HepG2 (cell line): ENCODE measurements around the gene GNG7. TPM values are rescaled to one million over a fixed set of nuclear protein-coding genes. Genes with fewer than 3 reads are reported as not detected.
A peak's percentile ranks its signal among the peaks of the same experiment; 100 is the strongest.

Experiments used
- ATF7 ChIP-seq, 2 experiments: fragments of 450-650 bp in 1 of 2; sonication (generic) in 1 of 2; formaldehyde crosslinking in 1 of 2; IDR thresholded peaks; 2 replicates each; pipeline versions ENCODE4 v1.4.0 to v1.6.1; 2016 to 2020; ENCODE audit warnings: antibody characterized with exemption in 1 of 2, mild to moderate bottlenecking in 1 of 2, missing genetic modification reagents in 1 of 2
- GFI1 ChIP-seq: sonication (generic); formaldehyde crosslinking; IDR thresholded peaks from 2 replicates; pipeline ENCODE4 v1.5.0; 2020; ENCODE audit warnings: missing genetic modification reagents, mild to moderate bottlenecking, borderline replicate concordance
- GTF2F1 ChIP-seq: fragments of 150-350 bp; IDR thresholded peaks from 2 replicates; pipeline ENCODE4 v1.6.1; 2014; ENCODE audit warnings: low read length
- MTF2 ChIP-seq: sonication (generic); formaldehyde crosslinking; IDR thresholded peaks from 2 replicates; pipeline ENCODE4 v1.5.0; 2020; ENCODE audit warnings: missing genetic modification reagents, borderline replicate concordance
- NCOA2 ChIP-seq: sonication (generic); formaldehyde crosslinking; IDR thresholded peaks from 2 replicates; pipeline ENCODE4 v1.8.0; 2022; ENCODE audit warnings: inconsistent platforms
- PHF8 ChIP-seq: sonication (generic); formaldehyde crosslinking; IDR thresholded peaks from 2 replicates; pipeline ENCODE4 v1.5.0; 2020; ENCODE audit warnings: missing genetic modification reagents
- RCOR2 ChIP-seq: IDR thresholded peaks from 2 replicates; pipeline ENCODE4 v1.6.1; 2016; ENCODE audit warnings: missing biosample characterization, missing genetic modification reagents
- SIN3A ChIP-seq: IDR thresholded peaks from 2 replicates; pipeline ENCODE4 v1.6.1; 2011; ENCODE audit warnings: low read depth, mild to moderate bottlenecking, control low read depth, low read length, borderline replicate concordance
- ZBTB1 ChIP-seq: sonication (generic); formaldehyde crosslinking; IDR thresholded peaks from 2 replicates; pipeline ENCODE4 v1.4.0; 2020; ENCODE audit warnings: missing genetic modification reagents, borderline replicate concordance
- ZNF12 ChIP-seq: sonication (generic); formaldehyde crosslinking; IDR thresholded peaks from 2 replicates; pipeline ENCODE4 v1.5.0; 2020; ENCODE audit warnings: missing genetic modification reagents
- ZNF136 ChIP-seq: sonication (generic); formaldehyde crosslinking; IDR thresholded peaks from 2 replicates; pipeline ENCODE4 v1.8.1; 2022; ENCODE audit warnings: low read depth, mild to moderate bottlenecking, moderate library complexity, missing genetic modification reagents
- ZNF230 ChIP-seq: sonication (generic); formaldehyde crosslinking; IDR thresholded peaks from 2 replicates; pipeline ENCODE4 v1.4.0; 2020; ENCODE audit warnings: mild to moderate bottlenecking, missing genetic modification reagents
- ZNF263 ChIP-seq: sonication (generic); formaldehyde crosslinking; IDR thresholded peaks from 2 replicates; pipeline ENCODE4 v1.4.0; 2020; ENCODE audit warnings: missing genetic modification reagents
- ZNF678 ChIP-seq: sonication (generic); formaldehyde crosslinking; IDR thresholded peaks from 2 replicates; pipeline ENCODE4 v1.4.0; 2020; ENCODE audit warnings: mild to moderate bottlenecking, missing genetic modification reagents
- ZNF747 ChIP-seq: sonication (generic); formaldehyde crosslinking; IDR thresholded peaks from 2 replicates; pipeline ENCODE4 v1.8.1; 2023; ENCODE audit warnings: missing genetic modification reagents, mild to moderate bottlenecking, borderline replicate concordance
- polyA plus RNA-seq, 8 experiments: library from polyadenylated mRNA; depleted of rRNA in 3 of 8; stranded (reverse) in 7 of 8; unstranded in 1 of 8; fragments of >200 nt; fragmentation: Illumina TruSeq in 4 of 8; extraction: Trizol in 4 of 8; gene quantifications; 2 replicates each; pipeline versions ENCODE4 v1.2.1 to v1.2.3, GENCODE V29; 2011 to 2016; ENCODE audit warnings: low read depth in 4 of 8, missing spikeins in 1 of 8, mixed read lengths in 1 of 8; ENCODE audit not compliant: insufficient read depth in 1 of 8
- total RNA-seq, 5 experiments: library from RNA; depleted of rRNA; stranded (reverse); fragments of >200 nt; fragmentation: Illumina TruSeq; extraction: Trizol; gene quantifications; 2 replicates each; pipeline ENCODE4 v1.2.3, GENCODE V29; 2016; ENCODE audit warnings: low read depth in 1 of 5
- TF ChIP-seq, protein P1 (sequence below): sonication (generic); formaldehyde crosslinking; IDR thresholded peaks from 2 replicates; pipeline ENCODE4 v1.9.0; 2021; ENCODE audit warnings: mild to moderate bottlenecking, missing genetic modification reagents
- TF ChIP-seq, protein P2 (sequence below): IDR thresholded peaks from 2 replicates; pipeline ENCODE4 v1.6.1; 2016; ENCODE audit warnings: missing compliant biosample characterization, missing genetic modification reagents, borderline replicate concordance
- TF ChIP-seq, protein P3 (sequence below): sonication (generic); formaldehyde crosslinking; IDR thresholded peaks from 2 replicates; pipeline ENCODE4 v1.5.0; 2020; ENCODE audit warnings: mild to moderate bottlenecking, low read depth, missing genetic modification reagents, borderline replicate concordance
- TF ChIP-seq, protein P4 (sequence below): IDR thresholded peaks from 2 replicates; pipeline ENCODE4 v1.6.1; 2016; ENCODE audit warnings: missing compliant biosample characterization, missing genetic modification reagents, borderline replicate concordance

The GNG7 gene
- total and polyA plus RNA-seq, 2 of the 13 experiments (the other 11 are each of a cell fraction or from before 2014, with no cell fraction given) = 1.4 to 3.3 TPM

DNA sequence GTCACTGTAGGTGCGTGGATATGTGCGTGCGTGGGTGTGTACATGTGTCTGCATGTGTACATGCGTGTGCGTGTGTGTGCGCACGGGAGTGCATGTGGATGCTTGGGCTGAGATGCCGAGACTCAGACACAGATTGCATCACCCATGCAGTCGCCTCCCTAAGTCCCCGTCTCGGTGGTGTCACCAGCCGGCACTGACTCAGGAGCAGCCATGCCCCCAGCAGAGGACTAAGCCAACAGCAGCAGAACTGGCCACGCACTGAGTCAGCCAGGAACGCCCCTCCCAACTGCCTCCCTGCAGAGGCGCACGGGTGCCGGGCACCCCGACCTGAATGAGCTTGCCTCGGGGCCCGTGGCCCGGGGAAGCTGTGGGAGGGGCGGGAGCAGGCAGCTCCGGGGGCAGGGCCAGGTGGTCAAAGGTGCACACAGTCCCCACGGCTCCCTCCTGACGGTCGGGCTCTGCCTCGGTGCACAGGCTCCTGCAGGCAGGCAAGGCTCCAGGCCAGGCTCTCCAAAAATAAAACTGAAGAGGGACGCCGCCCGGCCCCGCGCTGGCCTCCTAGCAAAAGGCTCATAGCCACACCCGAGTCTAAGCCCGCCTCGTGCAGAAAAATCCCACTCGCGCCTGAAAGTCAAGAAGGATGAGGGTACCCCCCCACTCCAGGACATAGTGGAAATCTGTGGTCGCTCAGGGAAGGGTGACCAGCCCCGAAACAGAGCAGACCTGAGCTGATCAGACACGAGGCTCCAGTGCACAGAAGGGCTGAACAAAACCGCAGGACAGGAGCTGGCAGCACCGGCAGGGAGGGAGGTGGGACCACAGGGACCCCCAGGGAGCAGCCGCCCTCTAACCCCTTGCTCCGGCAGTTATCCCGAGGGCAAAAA lies 177.4 kb downstream of the GNG7 start (continued):
- TF ChIP-seq, protein P1, sequence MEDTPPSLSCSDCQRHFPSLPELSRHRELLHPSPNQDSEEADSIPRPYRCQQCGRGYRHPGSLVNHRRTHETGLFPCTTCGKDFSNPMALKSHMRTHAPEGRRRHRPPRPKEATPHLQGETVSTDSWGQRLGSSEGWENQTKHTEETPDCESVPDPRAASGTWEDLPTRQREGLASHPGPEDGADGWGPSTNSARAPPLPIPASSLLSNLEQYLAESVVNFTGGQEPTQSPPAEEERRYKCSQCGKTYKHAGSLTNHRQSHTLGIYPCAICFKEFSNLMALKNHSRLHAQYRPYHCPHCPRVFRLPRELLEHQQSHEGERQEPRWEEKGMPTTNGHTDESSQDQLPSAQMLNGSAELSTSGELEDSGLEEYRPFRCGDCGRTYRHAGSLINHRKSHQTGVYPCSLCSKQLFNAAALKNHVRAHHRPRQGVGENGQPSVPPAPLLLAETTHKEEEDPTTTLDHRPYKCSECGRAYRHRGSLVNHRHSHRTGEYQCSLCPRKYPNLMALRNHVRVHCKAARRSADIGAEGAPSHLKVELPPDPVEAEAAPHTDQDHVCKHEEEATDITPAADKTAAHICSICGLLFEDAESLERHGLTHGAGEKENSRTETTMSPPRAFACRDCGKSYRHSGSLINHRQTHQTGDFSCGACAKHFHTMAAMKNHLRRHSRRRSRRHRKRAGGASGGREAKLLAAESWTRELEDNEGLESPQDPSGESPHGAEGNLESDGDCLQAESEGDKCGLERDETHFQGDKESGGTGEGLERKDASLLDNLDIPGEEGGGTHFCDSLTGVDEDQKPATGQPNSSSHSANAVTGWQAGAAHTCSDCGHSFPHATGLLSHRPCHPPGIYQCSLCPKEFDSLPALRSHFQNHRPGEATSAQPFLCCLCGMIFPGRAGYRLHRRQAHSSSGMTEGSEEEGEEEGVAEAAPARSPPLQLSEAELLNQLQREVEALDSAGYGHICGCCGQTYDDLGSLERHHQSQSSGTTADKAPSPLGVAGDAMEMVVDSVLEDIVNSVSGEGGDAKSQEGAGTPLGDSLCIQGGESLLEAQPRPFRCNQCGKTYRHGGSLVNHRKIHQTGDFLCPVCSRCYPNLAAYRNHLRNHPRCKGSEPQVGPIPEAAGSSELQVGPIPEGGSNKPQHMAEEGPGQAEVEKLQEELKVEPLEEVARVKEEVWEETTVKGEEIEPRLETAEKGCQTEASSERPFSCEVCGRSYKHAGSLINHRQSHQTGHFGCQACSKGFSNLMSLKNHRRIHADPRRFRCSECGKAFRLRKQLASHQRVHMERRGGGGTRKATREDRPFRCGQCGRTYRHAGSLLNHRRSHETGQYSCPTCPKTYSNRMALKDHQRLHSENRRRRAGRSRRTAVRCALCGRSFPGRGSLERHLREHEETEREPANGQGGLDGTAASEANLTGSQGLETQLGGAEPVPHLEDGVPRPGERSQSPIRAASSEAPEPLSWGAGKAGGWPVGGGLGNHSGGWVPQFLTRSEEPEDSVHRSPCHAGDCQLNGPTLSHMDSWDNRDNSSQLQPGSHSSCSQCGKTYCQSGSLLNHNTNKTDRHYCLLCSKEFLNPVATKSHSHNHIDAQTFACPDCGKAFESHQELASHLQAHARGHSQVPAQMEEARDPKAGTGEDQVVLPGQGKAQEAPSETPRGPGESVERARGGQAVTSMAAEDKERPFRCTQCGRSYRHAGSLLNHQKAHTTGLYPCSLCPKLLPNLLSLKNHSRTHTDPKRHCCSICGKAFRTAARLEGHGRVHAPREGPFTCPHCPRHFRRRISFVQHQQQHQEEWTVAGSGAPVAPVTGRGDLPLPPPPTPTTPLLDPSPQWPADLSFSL = no peak
- TF ChIP-seq, protein P2, sequence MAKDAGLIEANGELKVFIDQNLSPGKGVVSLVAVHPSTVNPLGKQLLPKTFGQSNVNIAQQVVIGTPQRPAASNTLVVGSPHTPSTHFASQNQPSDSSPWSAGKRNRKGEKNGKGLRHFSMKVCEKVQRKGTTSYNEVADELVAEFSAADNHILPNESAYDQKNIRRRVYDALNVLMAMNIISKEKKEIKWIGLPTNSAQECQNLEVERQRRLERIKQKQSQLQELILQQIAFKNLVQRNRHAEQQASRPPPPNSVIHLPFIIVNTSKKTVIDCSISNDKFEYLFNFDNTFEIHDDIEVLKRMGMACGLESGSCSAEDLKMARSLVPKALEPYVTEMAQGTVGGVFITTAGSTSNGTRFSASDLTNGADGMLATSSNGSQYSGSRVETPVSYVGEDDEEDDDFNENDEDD = no peak
- TF ChIP-seq ZNF230 = 0 out of 2 replicates have a peak, but pooled peaks have one; percentile 40
- no peak for TF ChIP-seq ZBTB1 (CRISPR knock-in tag)
- no peak for TF ChIP-seq GTF2F1
- 0 out of 2 replicates have a peak, but pooled peaks have one; percentile 19 for TF ChIP-seq RCOR2 (CRISPR knock-in tag)
- 0 out of 2 replicates have a peak, but pooled peaks have one; percentile 47 for TF ChIP-seq PHF8 (CRISPR knock-in tag)
- TF ChIP-seq, protein P3, sequence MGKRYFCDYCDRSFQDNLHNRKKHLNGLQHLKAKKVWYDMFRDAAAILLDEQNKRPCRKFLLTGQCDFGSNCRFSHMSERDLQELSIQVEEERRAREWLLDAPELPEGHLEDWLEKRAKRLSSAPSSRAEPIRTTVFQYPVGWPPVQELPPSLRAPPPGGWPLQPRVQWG = no peak
- no peak for TF ChIP-seq ZNF263 (CRISPR knock-in tag)
- no peak for TF ChIP-seq NCOA2 (CRISPR knock-in tag)
- TF ChIP-seq SIN3A = no peak
- TF ChIP-seq ZNF136 (CRISPR knock-in tag) = no peak
- no peak for TF ChIP-seq GFI1
- TF ChIP-seq, protein P4, sequence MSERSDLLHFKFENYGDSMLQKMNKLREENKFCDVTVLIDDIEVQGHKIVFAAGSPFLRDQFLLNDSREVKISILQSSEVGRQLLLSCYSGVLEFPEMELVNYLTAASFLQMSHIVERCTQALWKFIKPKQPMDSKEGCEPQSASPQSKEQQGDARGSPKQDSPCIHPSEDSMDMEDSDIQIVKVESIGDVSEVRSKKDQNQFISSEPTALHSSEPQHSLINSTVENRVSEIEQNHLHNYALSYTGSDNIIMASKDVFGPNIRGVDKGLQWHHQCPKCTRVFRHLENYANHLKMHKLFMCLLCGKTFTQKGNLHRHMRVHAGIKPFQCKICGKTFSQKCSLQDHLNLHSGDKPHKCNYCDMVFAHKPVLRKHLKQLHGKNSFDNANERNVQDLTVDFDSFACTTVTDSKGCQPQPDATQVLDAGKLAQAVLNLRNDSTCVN = no peak
- no peak for TF ChIP-seq ATF7 (IDR thresholded peaks at IDR 0.05)
- TF ChIP-seq ATF7 (CRISPR knock-in tag; IDR thresholded peaks at IDR 0.05) = no peak
- TF ChIP-seq ZNF678 (CRISPR knock-in tag) = no peak
- 0 out of 2 replicates have a peak, but pooled peaks have one; percentile 25 for TF ChIP-seq ZNF747 (CRISPR knock-in tag)
- peak; percentile 39; the same call in 1 of the 2 replicates for TF ChIP-seq ZNF12 (CRISPR knock-in tag)
- TF ChIP-seq MTF2 (CRISPR knock-in tag) = no peak
